Right lobe of liver (tissue), 6 donors: Measurements from ENCODE around the gene RPP14. TPM values are rescaled to one million over a fixed set of nuclear protein-coding genes. Genes with fewer than 3 reads are reported as not detected.

Source experiments
- ATAC-seq, 4 donors: fragments of 200-7000 bp; cut with Tn5 transposase; one replicate each; pipeline ENCODE4 v1.9.1; 2020; ENCODE audit warnings: mild to moderate bottlenecking in 4 of 4, moderate library complexity in 4 of 4
- DNase-seq, 3 donors: peaks; one replicate each; pipeline ENCODE4 v3.0.0-alpha.2; 2020
- H3K27ac ChIP-seq, 3 donors: fragments of 200-600 bp; one replicate each; pipeline ENCODE4 v1.8.0; 2022
- H3K27me3 ChIP-seq, 2 donors: fragments of 200-600 bp; one replicate each; pipeline ENCODE4 v1.8.0; 2022
- H3K36me3 ChIP-seq, 4 donors: fragments of 200-600 bp; sonication (generic) in 1 of 4; one replicate each; pipeline versions ENCODE4 v1.5.1 to v1.8.0; 2017 to 2022; ENCODE audit warnings: control low read depth in 1 of 4
- H3K4me1 ChIP-seq, 4 donors: fragments of 200-600 bp; sonication (generic) in 1 of 4; one replicate each; pipeline versions ENCODE4 v1.5.1 to v1.8.0; 2017 to 2022; ENCODE audit warnings: control low read depth in 1 of 4
- H3K4me3 ChIP-seq, 3 donors: fragments of 200-600 bp; one replicate each; pipeline ENCODE4 v1.8.0; 2022
- H3K9me3 ChIP-seq, 4 donors: fragments of 200-600 bp; sonication (generic) in 1 of 4; one replicate each; pipeline versions ENCODE4 v1.5.1 to v1.8.0; 2017 to 2022; ENCODE audit warnings: control low read depth in 1 of 4
- POLR2A ChIP-seq: fragments of 450-650 bp; IDR thresholded peaks from one replicate; pipeline ENCODE4 v1.6.1; 2017; ENCODE audit warnings: antibody characterized with exemption, mild to moderate bottlenecking
- WGBS: methylation state at CpG from one replicate; pipeline ENCODE4 v1.1.6; 2018; ENCODE audit warnings: low coverage, low lambda C conversion rate; ENCODE audit not compliant: insufficient coverage; ENCODE audit errors: missing lambda C conversion rate; 5-methylcytosine and 5-hydroxymethylcytosine counted together
- intact Hi-C, 2 donors: fragments of 100-400 bp; cut with DNase I; formaldehyde crosslinking; loops; one replicate each; pipeline versions ENCODE4 v1.11.2 to v1.14.1; 2022
- total RNA-seq, 6 experiments: library from RNA; depleted of rRNA in 2 of 6; stranded (reverse); fragments of >200 nt in 2 of 6; fragmentation: NEBNext Ultra II Directional in 3 of 6; extraction: Animal tissue kit (Norgen Biotek cat#: 25700) in 3 of 6; gene quantifications; one replicate each; pipeline versions ENCODE4 v1.1.0 to v1.2.4, GENCODE V29; 2016 to 2023
- TF ChIP-seq, protein P1 (sequence below), 4 donors: fragments of 200-600 bp in 3 of 4; fragments of 450-650 bp in 1 of 4; IDR thresholded peaks; one replicate each; pipeline versions ENCODE4 v1.5.1 to v1.8.0; 2016 to 2022; ENCODE audit warnings: antibody characterized with exemption in 4 of 4, mild to moderate bottlenecking in 2 of 4
- donor health status: DM: no; HTN: yes; CAD: no.
- donor health status: DM: no; HTN: no; CAD: no.
- donor health status: DM: no; HTN: no; CAD: no.
- donor health status: DM: no; HTN: yes; CAD: no.
- donor health status: DM: no; HTN: yes; CAD: no.

RPP14 gene
- total RNA-seq, 6 experiments from 2014 or later = 7.9 to 12.6 (median 10.6) TPM

GRCh38 chr3:58298190-58298589 is 7.9 kb upstream of the RPP14 start:
- H3K9me3 ChIP-seq = no peaks in the 10 kb centered on the region
- H3K4me1 ChIP-seq = peaks cover 0 to 6% (median 0%) of the 10 kb centered on the region in 4 donors
- TF ChIP-seq, protein P1, sequence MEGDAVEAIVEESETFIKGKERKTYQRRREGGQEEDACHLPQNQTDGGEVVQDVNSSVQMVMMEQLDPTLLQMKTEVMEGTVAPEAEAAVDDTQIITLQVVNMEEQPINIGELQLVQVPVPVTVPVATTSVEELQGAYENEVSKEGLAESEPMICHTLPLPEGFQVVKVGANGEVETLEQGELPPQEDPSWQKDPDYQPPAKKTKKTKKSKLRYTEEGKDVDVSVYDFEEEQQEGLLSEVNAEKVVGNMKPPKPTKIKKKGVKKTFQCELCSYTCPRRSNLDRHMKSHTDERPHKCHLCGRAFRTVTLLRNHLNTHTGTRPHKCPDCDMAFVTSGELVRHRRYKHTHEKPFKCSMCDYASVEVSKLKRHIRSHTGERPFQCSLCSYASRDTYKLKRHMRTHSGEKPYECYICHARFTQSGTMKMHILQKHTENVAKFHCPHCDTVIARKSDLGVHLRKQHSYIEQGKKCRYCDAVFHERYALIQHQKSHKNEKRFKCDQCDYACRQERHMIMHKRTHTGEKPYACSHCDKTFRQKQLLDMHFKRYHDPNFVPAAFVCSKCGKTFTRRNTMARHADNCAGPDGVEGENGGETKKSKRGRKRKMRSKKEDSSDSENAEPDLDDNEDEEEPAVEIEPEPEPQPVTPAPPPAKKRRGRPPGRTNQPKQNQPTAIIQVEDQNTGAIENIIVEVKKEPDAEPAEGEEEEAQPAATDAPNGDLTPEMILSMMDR (IDR thresholded peaks at IDR 0.05) = no peak
- no peak for TF ChIP-seq POLR2A
- no peak overlapping the region for H3K27ac ChIP-seq
- 38% methylated on average over 3 of the region's 3 CpGs for WGBS
- no peaks in the 10 kb centered on the region for H3K27me3 ChIP-seq
- no peak overlapping the region for H3K4me3 ChIP-seq
- intact Hi-C loops = loop anchor here (5.0 to 10.0 kb wide), 3 partner anchors 73 to 293 kb away; partner anchors contain the start of gene FLNB (in 1 of the 2)
- peak; percentile 45 to 63 (median 54) for ATAC-seq
- no peak for DNase-seq
- no peaks in the 10 kb centered on the region for H3K36me3 ChIP-seq

DNA sequence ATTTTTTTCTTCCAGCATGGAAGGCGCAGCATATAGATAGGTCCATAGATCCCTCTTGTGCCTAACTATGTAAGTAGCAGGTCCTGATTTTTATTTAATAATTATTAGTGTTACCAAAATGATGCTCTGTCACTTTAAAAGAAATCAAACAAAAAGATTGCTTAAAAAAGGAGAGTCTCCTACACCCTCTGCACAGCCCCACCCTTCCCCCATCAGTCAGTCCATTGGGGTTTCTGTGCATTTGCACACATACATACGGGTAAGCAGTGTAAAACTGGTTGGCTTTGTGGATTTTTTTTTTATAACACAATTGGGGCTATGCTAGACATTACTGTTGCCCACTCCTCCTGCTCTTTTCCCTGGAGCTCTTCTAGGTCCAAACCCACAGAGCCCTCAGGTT is 7.0 kb upstream of the RPP14 start:
- 56% methylated on average over 2 of the region's 2 CpGs for WGBS
- TF ChIP-seq POLR2A = no peak
- TF ChIP-seq, protein P1 (IDR thresholded peaks at IDR 0.05) = no peak
- ATAC-seq (peak; percentile 7 to 32 (median 16)), DNase-seq (no peak)
- peaks cover 0 to 6% (median 0%) of the 10 kb centered on the region in 4 donors for H3K4me1 ChIP-seq
- no peaks in the 10 kb centered on the region for H3K27me3 ChIP-seq
- no peaks in the 10 kb centered on the region for H3K36me3 ChIP-seq
- H3K4me3 ChIP-seq = no peak overlapping the region
- no peak overlapping the region for H3K27ac ChIP-seq
- intact Hi-C loops = loop anchor here (5.0 to 10.0 kb wide), 3 partner anchors 74 to 294 kb away; partner anchors contain the start of gene FLNB (in 1 of the 2)
- H3K9me3 ChIP-seq = no peaks in the 10 kb centered on the region

GRCh38 chr3:58299839-58300516 is 6.1 kb upstream of the RPP14 start:
- TF ChIP-seq, protein P1 (IDR thresholded peaks at IDR 0.05) = peak; percentile 62 to 78 (median 74)
- TF ChIP-seq POLR2A = no peak
- ATAC-seq (peak; percentile 59 to 72 (median 66)), DNase-seq (no peak)
- WGBS = 17% methylated on average over 8 of the region's 8 CpGs
- no peak overlapping the region for H3K27ac ChIP-seq
- H3K27me3 ChIP-seq = no peaks in the 10 kb centered on the region
- no peak overlapping the region for H3K4me3 ChIP-seq
- peaks cover 0 to 6% (median 0%) of the 10 kb centered on the region in 4 donors for H3K4me1 ChIP-seq
- no peaks in the 10 kb centered on the region for H3K9me3 ChIP-seq
- H3K36me3 ChIP-seq = no peaks in the 10 kb centered on the region
- intact Hi-C loops = loop anchor here (5.0 to 10.0 kb wide), 4 partner anchors 75 to 295 kb away; partner anchors contain the start of gene FLNB (in 2 of the 2)

DNA sequence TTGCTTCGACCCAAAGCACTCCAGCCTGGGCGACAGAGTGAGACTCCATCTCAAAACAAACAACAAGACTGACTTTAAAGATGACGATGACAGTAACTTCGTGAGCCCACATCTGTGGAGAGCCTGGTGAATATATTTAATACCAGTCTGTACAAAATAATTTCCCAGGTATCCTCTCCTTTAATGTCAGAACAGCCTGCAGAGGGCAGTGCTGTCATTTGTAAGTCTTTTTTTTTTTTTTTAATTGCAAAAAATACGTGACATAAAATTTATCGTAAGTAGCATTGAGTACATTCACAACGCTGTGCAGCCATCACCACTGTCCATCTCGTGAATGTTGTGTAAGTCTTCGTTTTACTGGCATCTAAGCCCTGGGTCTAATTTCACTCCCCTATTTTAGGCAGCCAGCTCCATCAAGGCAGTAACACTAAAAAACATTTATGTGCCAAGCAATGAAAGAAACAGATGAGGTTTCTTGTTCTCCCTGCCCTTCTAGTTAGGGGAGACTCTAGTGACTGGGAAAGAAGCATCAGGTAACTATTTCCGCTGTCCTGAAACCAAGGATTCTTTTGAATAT is 1.7 kb downstream of the RPP14 start:
- WGBS = 20% methylated on average over 8 of the region's 10 CpGs
- peaks cover 0 to 21% (median 12%) of the 10 kb centered on the region in 4 donors for H3K4me1 ChIP-seq
- intact Hi-C loops = loop anchor here in 1 of 2 donors (10.0 kb wide), 1 partner anchor 303 kb away; the partner anchor contains the start of gene FLNB
- peak in 1 of 4 donors; percentile 9 for ATAC-seq
- TF ChIP-seq, protein P1 (IDR thresholded peaks at IDR 0.05) = peak; percentile 32 to 52 (median 45)
- no peak for TF ChIP-seq POLR2A
- no peaks in the 10 kb centered on the region for H3K9me3 ChIP-seq
- H3K27ac ChIP-seq = peak overlapping the region in 1 of 3 donors; percentile 98
- H3K36me3 ChIP-seq = peaks cover 0 to 30% (median 11%) of the 10 kb centered on the region in 4 donors
- peak overlapping the region; percentile 57 to 96 (median 68) for H3K4me3 ChIP-seq
- no peak for DNase-seq
- no peaks in the 10 kb centered on the region for H3K27me3 ChIP-seq
